ENCODE results near the gene LDLRAP1. TPM values are rescaled to one million over a fixed set of nuclear protein-coding genes. Genes with fewer than 3 reads are reported as not detected.

LDLRAP1 gene
- total RNA-seq, 2 experiments from 2014 or later: 19.1 to 19.7 TPM

Other genes with a start within 250 kb of the LDLRAP1 start
- 10 to 100 TPM; 96.2 to 98.3 TPM for gene TMEM50A, start 205.3 kb upstream of the LDLRAP1 start, total RNA-seq
- gene RHCE, start 122.8 kb upstream of the LDLRAP1 start, total RNA-seq: under 1 TPM; 0.33 to 0.54 TPM
- 1 to 10 TPM; 8.4 to 8.6 TPM for gene MACO1, start 112.7 kb upstream of the LDLRAP1 start, total RNA-seq
- 1 to 10 TPM; 4.9 to 6.3 TPM for gene MAN1C1, start 73.2 kb downstream of the LDLRAP1 start, total RNA-seq

Data from activated naive CD4-positive, alpha-beta T cell treated with anti-CD3 and anti-CD28 coated beads for 36 hours (primary cell).